ENCODE results near the gene NLRC5. TPM values are rescaled to one million over a fixed set of nuclear protein-coding genes. Genes with fewer than 3 reads are reported as not detected.

Gene NLRC5
- total and polyA plus RNA-seq, 9 of the 15 experiments (the other 6 are each of a cell fraction or from before 2014, with no cell fraction given) = 0.59 to 0.71 TPM; not detected in 7

GRCh38 chr16:57081744-57082143, 92.4 kb downstream of the NLRC5 start:
- no peak overlapping the region for H3K4me2 ChIP-seq (ENCODE audit: insufficient read depth, low read length)
- H3K4me3 ChIP-seq = no peak overlapping the region
- peaks cover 4% of the 10 kb centered on the region; the same call in 1 of the 2 replicates for H4K20me1 ChIP-seq (replicated peaks; ENCODE audit: control insufficient read depth, insufficient read depth, low read length)
- intact Hi-C loops (cut with micrococcal nuclease) (loop anchor here (5.0 to 10.0 kb wide), 2 partner anchors 336 to 433 kb away; no protein-coding TSS in a partner anchor), in situ Hi-C loops (cut with MboI) (loop anchor here (10.0 kb wide), 1 partner anchor 333 kb away; no protein-coding TSS in a partner anchor)
- H3K79me2 ChIP-seq (ENCODE audit: control insufficient read depth, insufficient read depth, low read length) = no peaks in the 10 kb centered on the region
- no TSS peak for BruUV-seq (replicated peaks)
- H2AFZ ChIP-seq (ENCODE audit: low read depth, low read length) = no peak overlapping the region
- no peaks in the 10 kb centered on the region for H3K36me3 ChIP-seq (ENCODE audit: control insufficient read depth, insufficient read depth, low read length)
- TF ChIP-seq HNRNPK (IDR thresholded peaks at IDR 0.05; ENCODE audit: low read depth, low read length, poor library complexity, severe bottlenecking) (no peak), RBM25 (IDR thresholded peaks at IDR 0.05; ENCODE audit: low read depth, low read length, severe bottlenecking) (peak; percentile 60), ZFP91 (CRISPR knock-in tag; IDR thresholded peaks at IDR 0.05) (no peak)
- H3K9me3 ChIP-seq (replicated peaks; ENCODE audit: control insufficient read depth, insufficient read depth, low read depth, low read length) = no peaks in the 10 kb centered on the region
- POLR2A ChIA-PET = interaction anchor here (0.6 to 2.1 kb wide), 4 partner anchors 10 to 441 kb away, joined by 3 to 7 read pairs (median 4); partner anchors contain the start of gene CPNE2
- no peaks in the 10 kb centered on the region for H3K9me1 ChIP-seq (ENCODE audit: control insufficient read depth, insufficient read depth, low read length)
- ATAC-seq = no peak
- FAIRE-seq = no peak
- CTCF ChIA-PET (ENCODE audit: low intra/inter-chr PET ratio) = no interaction called here
- no peaks in the 10 kb centered on the region; a peak in 1 of 5 replicates for H3K4me1 ChIP-seq (replicated peaks in 1 of 2; ENCODE audit: control insufficient read depth in 2 of 2, insufficient read depth in 2 of 2, low read length in 2 of 2)
- H3K9ac ChIP-seq (ENCODE audit: insufficient read depth in 1 of 2, low read depth in 2 of 2, low read length in 2 of 2) = no peak overlapping the region
- no peak overlapping the region for H3K27ac ChIP-seq (ENCODE audit: extremely low read depth, low read depth, low read length)
- H3K27me3 ChIP-seq (ENCODE audit: control insufficient read depth in 2 of 2, insufficient read depth in 2 of 2, low read length in 2 of 2) = peaks cover 7 to 47% of the 10 kb centered on the region in 2 experiments; a peak in 4 of 5 replicates
- DNase-seq (ENCODE audit: extremely low read depth in 1 of 4, low spot score in 3 of 4) = no peak
